Parathyroid adenoma (tissue), 2 donors: ENCODE data around the gene TPD52L1.

ENCODE experiments used
- H2AFZ ChIP-seq: fragments of 300-600 bp; sonication (generic); one replicate; pipeline ENCODE4 v1.7.0; 2017; ENCODE audit warnings: antibody characterized with exemption, mild to moderate bottlenecking
- H3K27ac ChIP-seq: fragments of 300-600 bp; sonication (generic); one replicate; pipeline ENCODE4 v1.7.0; 2017
- H3K27me3 ChIP-seq: fragments of 300-600 bp; sonication (generic); one replicate; pipeline ENCODE4 v1.7.0; 2017; ENCODE audit warnings: low read length; ENCODE audit not compliant: control insufficient read depth, insufficient read depth
- H3K36me3 ChIP-seq: fragments of 300-600 bp; sonication (generic); one replicate; pipeline ENCODE4 v1.7.0; 2017; ENCODE audit warnings: low read length; ENCODE audit not compliant: control insufficient read depth, insufficient read depth
- H3K4me1 ChIP-seq: fragments of 300-600 bp; sonication (generic); one replicate; pipeline ENCODE4 v1.7.0; 2017; ENCODE audit warnings: control low read depth
- H3K4me2 ChIP-seq: fragments of 300-600 bp; sonication (generic); one replicate; pipeline ENCODE4 v1.7.0; 2017; ENCODE audit warnings: low read length
- H3K4me3 ChIP-seq: fragments of 300-600 bp; sonication (generic); one replicate; pipeline ENCODE4 v1.7.0; 2017; ENCODE audit warnings: low read depth, low read length
- H3K79me2 ChIP-seq: fragments of 300-600 bp; sonication (generic); one replicate; pipeline ENCODE4 v1.7.0; 2017; ENCODE audit warnings: control low read depth
- H3K9ac ChIP-seq: fragments of 300-600 bp; sonication (generic); one replicate; pipeline ENCODE4 v1.7.0; 2017; ENCODE audit warnings: mild to moderate bottlenecking
- H3K9me3 ChIP-seq: fragments of 300-600 bp; sonication (generic); one replicate; pipeline ENCODE4 v1.7.0; 2017; ENCODE audit warnings: low read length; ENCODE audit not compliant: control insufficient read depth
- TF ChIP-seq, protein P1 (sequence below): fragments of 300-600 bp; sonication (generic); IDR thresholded peaks from one replicate; pipeline ENCODE4 v1.7.0; 2017; ENCODE audit warnings: antibody characterized with exemption, mild to moderate bottlenecking
- donor health status: primary hyperparathyroidism.

TPD52L1 gene

GRCh38 chr6:125111219-125111983, 42.2 kb upstream of the TPD52L1 start:
- Histone ChIP-seq H3K9me3 (peaks cover 6% of the 10 kb centered on the region), H3K4me1 (no peaks in the 10 kb centered on the region), H3K4me2 (no peak overlapping the region), H3K27ac (no peak overlapping the region), H3K79me2 (no peaks in the 10 kb centered on the region), H3K36me3 (no peaks in the 10 kb centered on the region), H2AFZ (no peak overlapping the region), H3K4me3 (no peak overlapping the region), H3K9ac (no peak overlapping the region), H3K27me3 (no peaks in the 10 kb centered on the region)
- TF ChIP-seq, protein P1, sequence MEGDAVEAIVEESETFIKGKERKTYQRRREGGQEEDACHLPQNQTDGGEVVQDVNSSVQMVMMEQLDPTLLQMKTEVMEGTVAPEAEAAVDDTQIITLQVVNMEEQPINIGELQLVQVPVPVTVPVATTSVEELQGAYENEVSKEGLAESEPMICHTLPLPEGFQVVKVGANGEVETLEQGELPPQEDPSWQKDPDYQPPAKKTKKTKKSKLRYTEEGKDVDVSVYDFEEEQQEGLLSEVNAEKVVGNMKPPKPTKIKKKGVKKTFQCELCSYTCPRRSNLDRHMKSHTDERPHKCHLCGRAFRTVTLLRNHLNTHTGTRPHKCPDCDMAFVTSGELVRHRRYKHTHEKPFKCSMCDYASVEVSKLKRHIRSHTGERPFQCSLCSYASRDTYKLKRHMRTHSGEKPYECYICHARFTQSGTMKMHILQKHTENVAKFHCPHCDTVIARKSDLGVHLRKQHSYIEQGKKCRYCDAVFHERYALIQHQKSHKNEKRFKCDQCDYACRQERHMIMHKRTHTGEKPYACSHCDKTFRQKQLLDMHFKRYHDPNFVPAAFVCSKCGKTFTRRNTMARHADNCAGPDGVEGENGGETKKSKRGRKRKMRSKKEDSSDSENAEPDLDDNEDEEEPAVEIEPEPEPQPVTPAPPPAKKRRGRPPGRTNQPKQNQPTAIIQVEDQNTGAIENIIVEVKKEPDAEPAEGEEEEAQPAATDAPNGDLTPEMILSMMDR, result no peak

- no peak overlapping the region for H3K27ac ChIP-seq
- H3K36me3 ChIP-seq, result no peaks in the 10 kb centered on the region
- no peak overlapping the region for H2AFZ ChIP-seq
- H3K79me2 ChIP-seq, result no peaks in the 10 kb centered on the region
- no peaks in the 10 kb centered on the region for H3K4me1 ChIP-seq
- H3K27me3 ChIP-seq, result no peaks in the 10 kb centered on the region
- H3K9ac ChIP-seq, result no peak overlapping the region
- TF ChIP-seq, protein P1, result no peak
- no peak overlapping the region for H3K4me2 ChIP-seq
- peaks cover 6% of the 10 kb centered on the region for H3K9me3 ChIP-seq
- no peak overlapping the region for H3K4me3 ChIP-seq
Measured at GRCh38 chr6:125112934-125113333, 40.6 kb upstream of the TPD52L1 start.

GRCh38 chr6:125114248-125114858, 39.2 kb upstream of the TPD52L1 start:
- H3K4me1 ChIP-seq, result no peaks in the 10 kb centered on the region
- no peaks in the 10 kb centered on the region for H3K79me2 ChIP-seq
- H3K27ac ChIP-seq, result no peak overlapping the region
- H3K9ac ChIP-seq, result no peak overlapping the region
- no peak overlapping the region for H3K4me2 ChIP-seq
- H3K36me3 ChIP-seq, result no peaks in the 10 kb centered on the region
- no peak overlapping the region for H3K4me3 ChIP-seq
- no peaks in the 10 kb centered on the region for H3K27me3 ChIP-seq
- TF ChIP-seq, protein P1, result peak; percentile 94
- no peak overlapping the region for H2AFZ ChIP-seq
- peaks cover 6% of the 10 kb centered on the region for H3K9me3 ChIP-seq

DNA sequence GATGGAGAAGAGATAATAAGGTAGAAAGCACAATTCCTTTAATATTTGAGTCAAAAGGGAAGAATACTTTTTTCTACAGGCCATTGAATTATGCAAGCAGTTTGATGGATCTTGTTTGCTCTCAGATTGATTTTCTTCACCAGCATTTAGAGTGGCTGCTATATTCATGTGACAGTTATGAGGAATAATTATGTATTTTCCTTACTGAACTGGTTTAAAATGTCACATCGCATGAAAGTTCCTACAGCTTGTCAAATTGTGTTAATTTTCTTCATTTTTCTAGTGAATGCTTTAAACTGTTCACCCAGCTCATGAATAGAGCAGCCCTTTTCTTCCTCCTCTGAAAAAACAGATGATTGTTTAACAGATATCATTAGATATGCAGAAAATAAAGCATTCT, 37.4 kb upstream of the TPD52L1 start:
- no peaks in the 10 kb centered on the region for H3K27me3 ChIP-seq
- H3K36me3 ChIP-seq, result no peaks in the 10 kb centered on the region
- no peak overlapping the region for H2AFZ ChIP-seq

More for the DNA sequence above, 37.4 kb upstream of the TPD52L1 start:
- H3K9ac ChIP-seq, result no peak overlapping the region
- H3K4me1 ChIP-seq, result no peaks in the 10 kb centered on the region
- H3K27ac ChIP-seq, result no peak overlapping the region
- H3K79me2 ChIP-seq, result no peaks in the 10 kb centered on the region
- TF ChIP-seq, protein P1, result no peak
- no peak overlapping the region for H3K4me2 ChIP-seq
- H3K4me3 ChIP-seq, result no peak overlapping the region
- peaks cover 1% of the 10 kb centered on the region for H3K9me3 ChIP-seq
